ENCODE data around the gene MYCBPAP.

DNA sequence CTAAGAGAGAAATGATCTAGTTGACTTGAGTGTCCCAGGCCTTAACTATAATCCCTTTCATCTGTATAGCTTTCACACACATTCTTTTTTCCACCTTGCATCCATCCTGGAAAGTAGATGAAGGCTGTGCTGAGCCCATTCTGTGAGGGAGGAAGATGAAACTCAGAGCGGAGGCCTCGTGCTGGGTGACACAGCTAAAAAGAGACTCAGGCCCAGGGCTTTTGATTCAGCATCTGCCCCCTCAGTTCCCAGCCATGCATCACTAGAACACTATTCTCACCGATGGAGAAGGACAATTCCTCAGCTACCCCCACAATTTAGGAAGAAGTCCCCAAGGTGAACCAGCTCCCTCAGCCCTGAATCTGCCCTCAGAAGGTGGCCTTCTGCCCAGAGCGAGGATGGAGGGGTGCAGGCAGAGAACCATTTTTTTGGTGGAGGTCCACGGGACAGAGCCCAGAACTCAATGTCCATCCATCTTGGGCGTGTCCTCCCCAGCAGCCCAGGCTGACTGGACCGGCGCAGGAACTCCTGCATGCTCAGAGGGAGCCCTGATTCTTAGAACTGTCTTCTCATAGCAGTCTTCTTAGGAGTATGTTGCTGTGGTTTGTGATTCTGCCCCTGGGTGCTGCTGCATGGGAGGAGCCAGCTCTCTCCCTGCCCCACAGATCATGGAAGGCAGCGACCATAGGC, 5.8 kb upstream of the MYCBPAP start:
- TF ChIP-seq, protein P1, sequence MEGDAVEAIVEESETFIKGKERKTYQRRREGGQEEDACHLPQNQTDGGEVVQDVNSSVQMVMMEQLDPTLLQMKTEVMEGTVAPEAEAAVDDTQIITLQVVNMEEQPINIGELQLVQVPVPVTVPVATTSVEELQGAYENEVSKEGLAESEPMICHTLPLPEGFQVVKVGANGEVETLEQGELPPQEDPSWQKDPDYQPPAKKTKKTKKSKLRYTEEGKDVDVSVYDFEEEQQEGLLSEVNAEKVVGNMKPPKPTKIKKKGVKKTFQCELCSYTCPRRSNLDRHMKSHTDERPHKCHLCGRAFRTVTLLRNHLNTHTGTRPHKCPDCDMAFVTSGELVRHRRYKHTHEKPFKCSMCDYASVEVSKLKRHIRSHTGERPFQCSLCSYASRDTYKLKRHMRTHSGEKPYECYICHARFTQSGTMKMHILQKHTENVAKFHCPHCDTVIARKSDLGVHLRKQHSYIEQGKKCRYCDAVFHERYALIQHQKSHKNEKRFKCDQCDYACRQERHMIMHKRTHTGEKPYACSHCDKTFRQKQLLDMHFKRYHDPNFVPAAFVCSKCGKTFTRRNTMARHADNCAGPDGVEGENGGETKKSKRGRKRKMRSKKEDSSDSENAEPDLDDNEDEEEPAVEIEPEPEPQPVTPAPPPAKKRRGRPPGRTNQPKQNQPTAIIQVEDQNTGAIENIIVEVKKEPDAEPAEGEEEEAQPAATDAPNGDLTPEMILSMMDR (IDR thresholded peaks at IDR 0.05), result no peak
- no peak for TF ChIP-seq POLR2A (IDR thresholded peaks at IDR 0.05)
